ENCODE results near the gene CHPF.

The CHPF gene

DNA sequence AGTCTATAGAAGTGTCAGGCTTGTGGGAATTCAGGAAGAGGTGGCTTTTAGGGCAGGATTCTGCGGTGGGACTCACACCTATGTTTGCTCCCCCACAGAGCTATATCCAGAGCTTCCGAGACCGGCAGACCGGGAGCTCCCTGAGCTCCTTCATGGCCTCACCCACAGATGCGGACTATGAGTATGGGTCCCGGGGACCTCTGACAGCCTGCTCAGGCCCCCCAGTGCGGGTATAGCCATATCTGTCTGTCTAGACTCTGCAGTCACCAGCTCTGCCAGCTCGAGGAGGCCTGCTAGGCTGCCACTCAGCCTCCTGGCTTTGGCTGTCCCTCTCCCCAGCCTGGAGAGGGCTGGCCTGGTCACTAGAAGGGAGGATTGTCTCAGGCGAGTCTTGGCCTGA lies 6.0 kb upstream of the CHPF start:
- no peak for DNase-seq

DNA sequence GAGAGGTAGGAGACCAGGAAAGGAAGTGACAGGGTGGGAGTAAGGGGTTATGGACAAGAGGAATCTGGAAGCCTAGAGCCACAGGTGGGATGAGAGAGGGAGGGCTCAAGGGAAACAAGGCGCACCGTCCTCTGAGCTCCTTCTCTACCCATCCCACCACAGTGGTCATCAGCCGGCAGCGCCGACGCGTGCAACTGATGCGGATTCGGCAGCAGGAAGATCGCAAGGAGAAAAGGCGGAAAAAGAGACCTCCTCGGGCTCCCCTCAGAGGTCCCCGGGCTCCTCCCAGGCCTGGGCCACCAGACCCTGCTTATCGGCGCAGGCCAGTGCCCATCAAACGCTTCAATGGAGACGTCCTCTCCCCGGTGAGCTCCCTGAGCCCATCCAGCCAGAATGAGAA lies 5.4 kb upstream of the CHPF start:
- DNase-seq: no peak

DNA sequence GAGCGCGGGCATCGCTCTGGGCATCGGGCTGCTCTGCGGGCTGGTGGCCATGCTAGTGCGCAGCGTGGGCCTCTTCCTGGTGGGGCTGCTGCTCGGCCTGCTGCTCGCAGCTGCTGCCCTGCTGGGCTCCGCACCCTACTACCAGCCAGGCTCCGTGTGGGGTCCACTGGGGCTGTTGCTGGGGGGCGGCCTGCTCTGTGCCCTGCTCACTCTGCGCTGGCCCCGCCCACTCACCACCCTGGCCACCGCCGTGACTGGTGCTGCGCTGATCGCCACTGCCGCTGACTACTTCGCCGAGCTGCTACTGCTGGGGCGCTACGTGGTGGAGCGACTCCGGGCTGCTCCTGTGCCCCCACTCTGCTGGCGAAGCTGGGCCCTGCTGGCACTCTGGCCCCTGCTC lies 4.0 kb upstream of the CHPF start:
- no peak for DNase-seq

DNA sequence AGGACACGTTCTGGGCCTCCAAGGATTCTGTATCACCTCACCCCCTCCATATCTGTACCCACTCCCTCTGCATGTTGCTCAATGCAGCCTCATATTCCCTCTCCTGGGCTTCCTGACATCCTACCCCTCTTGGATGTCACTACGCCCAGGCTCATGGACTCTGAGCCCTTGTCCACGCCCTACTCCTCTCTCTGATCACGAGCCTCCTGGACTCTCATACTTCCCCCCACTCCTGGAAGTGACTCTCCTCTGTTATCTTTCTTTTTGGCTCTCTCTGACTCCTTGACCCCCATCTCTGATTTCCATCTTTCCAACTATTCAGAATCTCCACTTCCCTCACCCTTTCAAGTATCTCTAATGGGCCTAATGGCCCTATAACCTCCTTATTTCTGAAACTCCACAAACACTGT lies 2.3 kb upstream of the CHPF start:
- DNase-seq: no peak

DNA sequence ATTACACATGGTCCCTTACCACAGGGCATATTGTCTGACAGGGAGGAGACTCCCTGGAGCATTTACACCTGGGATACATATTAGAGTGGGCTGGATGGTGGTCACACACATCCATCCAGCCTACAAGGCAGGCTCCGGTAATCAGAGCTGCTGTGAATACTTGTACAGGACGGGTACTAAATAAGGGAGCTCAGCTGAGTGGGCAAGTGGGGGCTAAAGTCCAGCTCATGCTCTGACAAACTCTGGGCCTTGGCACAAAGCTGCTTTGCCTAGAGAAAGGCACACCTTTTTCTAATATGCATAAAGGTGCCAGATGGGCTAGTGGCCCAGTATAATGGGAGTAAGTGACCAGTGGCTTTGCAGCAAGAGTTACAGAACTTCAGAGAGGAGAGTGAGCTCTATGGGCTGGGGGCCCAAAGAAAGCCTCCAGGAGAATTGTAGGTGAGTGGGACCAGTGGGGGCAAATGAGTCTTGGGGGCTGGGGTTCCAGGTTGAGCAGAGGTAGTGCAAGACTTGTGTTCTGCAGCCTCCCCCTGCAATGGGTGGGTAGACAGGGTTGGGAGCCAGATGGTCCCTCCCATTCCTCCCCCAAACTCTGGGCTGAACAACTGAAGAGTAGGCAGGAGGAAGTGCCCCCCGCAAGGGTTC lies 1.8 kb upstream of the CHPF start:
- no peak for DNase-seq

DNA sequence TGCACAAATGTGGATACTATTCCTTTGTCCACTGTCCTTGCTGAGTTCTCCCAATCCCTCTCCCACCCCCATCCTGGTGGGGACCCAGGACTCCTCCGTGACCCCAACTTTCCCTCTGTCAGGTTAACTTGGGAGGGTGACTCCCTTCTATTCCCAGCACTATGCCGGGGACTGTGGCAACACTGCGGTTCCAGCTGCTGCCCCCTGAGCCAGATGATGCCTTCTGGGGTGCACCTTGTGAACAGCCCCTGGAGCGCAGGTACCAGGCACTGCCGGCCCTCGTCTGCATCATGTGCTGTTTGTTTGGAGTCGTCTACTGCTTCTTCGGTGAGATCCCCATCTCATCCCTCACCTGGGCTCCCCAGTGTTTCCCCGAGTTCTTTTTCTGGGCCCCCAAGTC lies 958 bp upstream of the CHPF start:
- no peak for DNase-seq

DNA sequence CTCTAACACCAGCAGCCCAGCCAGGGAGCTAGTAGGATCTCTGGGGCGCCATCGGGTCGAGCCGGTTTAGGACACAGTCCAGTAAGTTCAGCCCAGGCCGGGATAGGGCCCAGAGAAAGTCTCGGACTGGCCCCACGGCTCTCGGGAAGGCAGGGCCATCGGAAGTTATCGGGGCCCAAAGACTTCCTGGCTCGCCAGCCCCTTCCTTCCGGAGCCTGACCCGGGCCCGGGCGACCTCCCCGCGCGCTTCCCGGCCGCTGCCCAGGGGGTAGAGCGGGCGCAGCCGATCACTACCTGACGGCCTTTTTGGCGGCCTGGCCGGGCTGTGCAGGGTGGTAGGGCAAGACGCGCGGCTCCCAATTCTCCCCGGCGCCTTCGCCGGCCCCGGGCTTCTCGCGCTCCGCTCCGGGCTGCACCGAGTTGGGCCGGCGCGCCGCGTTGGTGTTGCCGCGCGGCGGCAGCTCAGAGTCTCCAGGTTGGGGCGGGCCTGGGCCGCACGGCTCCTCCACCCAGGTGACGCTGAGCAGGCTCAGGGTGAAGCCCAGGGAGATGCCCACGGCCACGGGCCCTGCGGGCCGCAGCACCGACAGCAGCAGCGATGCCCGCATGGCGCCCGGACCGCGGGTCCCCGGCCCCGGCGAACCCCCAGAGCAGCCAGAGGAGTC lies 546 bp downstream of the CHPF start:
- DNase-seq: no peak

DNA sequence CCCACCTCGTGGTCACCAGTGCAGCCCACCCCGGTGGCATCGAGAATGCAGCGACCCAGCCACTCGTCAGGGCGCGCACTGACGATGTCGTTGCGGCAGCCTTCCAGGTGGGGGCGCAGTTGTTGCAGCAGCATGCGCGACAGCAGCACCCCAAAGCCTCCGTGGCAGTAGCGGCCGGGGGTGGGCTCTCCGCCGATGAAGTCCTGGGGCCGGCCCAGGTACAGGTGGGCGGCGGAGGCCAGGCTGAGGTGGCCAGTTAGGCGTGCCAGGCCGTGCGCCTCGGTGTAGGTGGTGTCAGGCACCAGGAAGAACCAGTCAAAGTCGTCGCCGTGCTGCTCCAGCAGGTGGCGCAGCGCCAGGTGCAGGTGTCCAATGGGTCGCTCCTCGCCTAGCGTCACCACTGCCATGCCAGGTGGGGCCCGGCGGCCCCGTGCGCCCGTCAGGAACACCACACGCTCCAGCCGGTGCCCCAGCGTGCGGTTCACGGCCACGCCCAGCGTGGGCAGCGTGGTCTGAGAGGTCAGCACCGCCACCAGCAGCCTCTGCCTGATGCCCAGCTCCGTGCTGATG lies 1.9 kb downstream of the CHPF start:
- peak; percentile 93 for DNase-seq

DNA sequence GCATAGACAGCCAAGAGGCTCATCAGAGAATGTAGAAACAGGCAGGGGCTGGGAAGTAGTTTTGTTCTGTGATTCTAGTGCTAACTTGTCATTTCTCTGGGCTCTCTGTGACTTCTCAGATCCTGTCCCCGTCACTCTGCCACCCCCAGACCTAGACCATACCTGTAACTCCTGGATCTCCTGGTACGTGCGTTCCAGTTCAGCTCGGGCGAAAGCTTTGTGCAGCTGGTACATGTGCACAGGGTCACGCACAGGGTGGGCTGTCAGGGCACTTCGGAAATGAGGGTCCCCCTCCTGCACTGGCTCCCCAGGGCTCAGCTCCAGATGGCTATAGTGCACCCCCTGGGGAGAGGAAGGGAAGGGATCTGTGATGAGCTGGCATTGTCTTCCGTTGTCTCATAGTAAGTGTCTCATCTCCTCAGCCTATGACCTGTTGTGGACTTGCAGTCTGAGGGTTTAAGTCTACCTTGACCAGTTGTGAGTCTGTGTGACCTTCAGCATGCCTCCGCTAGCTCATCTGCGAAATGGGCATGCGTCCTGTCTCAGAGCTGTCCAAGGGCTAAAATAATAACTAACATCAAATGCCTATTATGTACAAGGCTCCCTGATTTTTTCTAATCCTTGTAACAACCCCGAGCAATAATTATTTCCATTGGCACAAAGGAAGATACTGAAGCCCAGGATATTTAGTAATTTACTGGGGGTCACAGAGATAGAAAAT lies 2.7 kb downstream of the CHPF start:
- DNase-seq: no peak

DNA sequence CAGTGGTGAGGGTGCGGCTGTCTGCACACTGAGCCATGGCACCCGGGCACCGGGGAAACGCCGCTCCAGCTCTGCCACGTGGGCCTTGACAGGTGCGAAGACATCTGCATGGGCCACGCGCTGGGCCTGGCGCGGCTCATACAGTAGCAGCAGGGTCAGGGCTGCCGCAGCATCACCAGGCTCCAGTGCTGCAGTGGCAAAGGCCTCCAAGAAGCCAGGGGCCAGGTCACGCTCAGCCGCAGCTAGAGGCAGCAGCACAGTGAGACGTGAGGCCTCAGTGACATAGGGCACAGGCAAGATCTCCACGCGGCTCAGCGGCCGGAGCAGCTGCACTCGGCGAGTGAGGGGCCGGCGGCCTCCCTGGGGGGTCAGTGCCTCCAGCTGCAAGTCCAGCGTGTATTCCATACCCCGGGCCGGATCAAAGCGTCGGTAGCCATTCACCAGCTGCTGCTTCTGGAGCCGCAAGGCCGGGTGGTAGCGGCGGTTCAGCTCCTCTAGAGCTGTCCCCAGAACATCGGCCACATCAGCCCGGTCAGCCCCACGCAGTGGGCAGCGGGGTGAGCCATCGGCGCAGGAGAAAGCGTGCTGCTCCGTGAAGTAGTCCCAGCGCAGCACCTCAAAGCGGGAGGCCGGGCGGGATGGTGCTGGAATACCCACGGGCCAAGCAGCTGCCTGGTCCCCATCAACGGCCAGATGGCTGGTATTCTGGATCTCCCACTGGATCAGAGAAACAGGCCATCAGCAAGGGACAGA lies 3.5 kb downstream of the CHPF start:
- no peak for DNase-seq

DNA sequence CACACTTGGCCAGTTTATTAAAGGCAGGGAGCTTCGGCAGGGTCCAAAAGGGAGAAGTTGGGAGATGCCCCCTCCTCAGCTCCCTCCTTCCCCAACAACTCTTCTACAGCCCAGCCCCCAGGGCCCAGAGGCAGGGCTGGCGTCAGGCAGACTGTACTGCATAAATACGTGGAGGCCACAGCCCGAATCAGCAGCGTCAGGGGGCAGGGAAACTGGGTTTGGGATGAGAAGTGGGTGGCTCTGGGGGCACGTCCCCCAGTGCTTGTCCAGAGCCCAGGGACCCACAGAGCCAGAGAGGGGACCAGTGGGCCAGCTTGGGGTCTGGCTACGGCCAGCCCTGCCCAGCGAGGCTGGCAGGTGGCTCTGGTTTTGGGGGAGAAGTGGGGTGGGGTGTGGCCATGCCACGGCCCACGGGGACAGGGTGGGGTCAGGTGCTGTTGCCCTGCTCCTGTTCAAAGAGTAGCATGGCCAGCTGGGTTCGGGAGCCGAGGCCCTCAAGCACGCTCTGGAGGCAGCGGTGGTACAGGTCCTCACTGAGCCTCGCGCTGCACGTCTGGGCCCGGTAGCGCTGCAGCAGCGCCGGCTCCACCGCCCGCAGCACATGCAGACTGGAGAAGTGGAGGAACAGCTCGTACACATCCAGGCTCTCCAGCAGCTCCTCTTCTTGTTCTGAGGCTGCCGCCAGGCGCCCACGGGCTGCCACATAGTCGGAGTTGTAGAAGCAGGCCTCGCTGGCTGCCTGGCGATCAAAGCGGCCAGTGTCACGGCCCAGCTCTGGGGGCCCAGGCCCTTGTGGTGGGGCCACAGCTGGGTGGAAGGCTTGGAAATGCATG lies 4.4 kb downstream of the CHPF start:
- no peak for DNase-seq

DNA sequence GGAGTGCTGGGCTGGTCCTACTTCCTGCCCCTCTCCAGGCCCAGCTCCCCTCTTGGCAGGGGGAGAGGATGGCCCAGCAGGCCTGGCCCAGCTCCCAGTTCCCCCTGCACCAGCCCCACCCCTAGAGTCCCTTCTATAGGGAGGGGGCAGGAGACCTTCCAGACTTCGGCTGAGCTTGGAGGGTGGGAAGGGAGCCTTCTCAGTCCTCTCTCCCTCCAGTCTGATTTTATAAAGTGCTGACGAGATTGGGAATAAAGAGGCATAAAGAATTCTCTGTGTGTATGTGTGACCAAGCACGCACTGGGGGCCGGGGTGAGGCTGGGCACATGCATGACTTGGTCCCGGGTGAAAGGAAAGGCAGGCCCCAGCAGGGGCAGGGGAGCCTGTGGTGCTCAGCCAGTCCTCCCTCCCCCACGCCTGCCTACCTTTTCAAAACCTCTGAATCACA lies 5.1 kb downstream of the CHPF start:
- DNase-seq: no peak

DNA sequence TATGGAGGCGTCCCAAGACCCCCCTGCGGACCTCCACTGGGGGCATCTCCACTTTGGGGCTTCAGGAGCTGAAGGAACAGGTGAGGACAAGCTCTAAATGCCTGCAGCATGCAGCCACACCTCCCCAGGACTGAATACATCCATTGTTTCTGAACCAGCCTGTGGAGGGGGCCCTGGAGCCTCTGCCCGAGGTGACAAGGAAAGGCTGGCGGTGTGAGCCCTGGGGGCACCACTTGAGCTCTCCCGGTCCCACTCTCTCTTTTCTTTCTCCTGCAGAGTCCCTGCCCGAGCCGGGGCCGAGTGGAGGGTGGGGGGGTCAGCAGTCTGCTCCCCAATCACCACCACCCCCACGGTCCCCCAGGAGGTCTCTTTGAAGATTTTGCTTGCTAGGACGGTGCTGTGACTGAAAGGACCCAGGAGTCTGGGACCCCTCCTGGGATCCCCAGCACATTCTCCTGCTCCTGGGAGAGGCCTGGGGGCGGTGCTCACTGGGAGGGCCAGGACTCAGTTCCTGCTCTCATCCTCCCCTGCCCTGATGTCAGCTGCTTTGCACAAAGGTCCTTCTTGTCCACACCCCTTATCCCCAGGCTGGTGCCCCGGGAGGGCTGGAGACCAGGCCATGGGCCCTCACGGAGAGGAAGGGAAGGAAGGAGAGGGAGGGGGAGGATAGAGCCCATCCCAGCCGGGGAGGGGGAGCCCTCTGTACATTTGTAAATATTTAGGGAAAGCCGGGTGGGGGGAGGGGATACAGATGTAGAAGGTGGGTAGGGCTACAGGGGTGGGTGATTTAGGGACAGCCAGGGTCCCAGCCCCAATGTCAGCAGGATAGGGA lies 5.7 kb downstream of the CHPF start:
- DNase-seq: no peak

DNA sequence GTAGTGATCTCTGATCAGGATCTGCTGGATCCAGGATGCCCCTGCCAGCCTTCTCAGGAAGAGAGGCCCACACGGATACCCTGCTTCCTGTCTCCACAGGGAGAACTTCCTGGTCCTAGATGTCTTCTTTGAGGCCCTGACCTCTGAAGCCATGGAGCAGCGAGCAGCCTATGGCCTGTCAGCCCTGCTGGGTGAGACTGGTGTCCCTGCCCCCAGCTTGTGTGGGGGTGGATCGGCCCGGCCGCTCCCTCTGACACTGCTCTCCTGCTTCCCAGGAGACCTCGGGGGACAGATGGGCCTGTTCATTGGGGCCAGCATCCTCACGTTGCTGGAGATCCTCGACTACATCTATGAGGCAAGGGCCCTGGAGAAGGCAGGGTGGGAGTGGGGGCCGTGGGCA lies 6.6 kb downstream of the CHPF start:
- DNase-seq: no peak

DNA sequence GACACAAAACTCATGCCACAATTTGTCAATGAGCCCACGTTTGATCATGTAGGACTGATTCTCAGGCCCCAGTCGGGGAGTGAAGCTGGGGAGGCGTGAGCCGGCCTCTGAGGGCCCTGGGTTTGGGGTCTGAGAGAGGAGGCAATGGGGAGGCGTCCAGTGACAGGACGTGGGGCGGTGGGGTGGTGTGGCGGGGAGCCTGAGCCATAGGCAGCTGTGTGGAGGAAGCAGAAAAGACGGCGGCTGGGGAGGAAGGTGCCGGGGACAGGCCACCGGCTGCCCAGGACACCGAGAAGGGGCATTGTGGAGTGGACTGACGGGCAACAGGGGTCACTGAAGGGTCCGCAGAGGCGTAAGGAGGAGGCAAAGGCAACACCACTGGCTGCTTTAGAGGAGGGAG lies 7.2 kb downstream of the CHPF start:
- no peak for DNase-seq

DNA sequence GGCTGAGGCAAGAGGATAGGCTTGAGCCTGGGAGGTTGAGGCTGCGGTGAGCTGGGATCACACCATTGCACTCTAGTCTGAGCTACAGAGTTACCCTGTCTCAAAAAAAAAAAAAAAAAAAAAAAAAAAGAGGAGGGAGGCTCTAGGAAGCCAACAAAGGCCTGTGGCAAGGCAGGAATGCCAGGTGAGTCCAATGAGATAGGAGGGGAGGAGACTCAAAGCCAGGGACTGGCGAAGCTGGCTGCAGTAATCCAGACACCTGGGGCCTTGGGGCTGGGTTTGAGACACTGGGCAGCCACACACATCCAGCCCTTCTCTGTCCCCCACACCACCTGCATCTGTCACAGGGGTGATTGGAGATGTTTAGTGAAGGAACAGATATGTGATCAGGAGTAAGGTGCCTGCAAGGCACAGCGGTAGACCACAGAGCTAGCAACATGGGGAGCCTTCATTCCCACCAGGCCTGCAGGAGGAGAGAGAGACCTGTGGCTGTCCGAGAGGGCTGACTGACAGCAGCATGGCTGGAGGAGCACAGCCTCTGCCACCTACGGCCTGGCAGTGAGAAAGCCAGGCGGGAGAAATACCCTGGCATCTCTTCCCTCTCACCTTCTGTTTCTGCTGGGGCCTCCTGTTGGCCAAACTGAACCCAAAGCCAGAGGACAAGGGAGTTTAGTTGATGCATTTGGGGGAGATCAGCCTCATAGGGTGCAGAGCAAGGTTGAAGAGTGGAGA lies 9.5 kb downstream of the CHPF start:
- no peak for DNase-seq

DNA sequence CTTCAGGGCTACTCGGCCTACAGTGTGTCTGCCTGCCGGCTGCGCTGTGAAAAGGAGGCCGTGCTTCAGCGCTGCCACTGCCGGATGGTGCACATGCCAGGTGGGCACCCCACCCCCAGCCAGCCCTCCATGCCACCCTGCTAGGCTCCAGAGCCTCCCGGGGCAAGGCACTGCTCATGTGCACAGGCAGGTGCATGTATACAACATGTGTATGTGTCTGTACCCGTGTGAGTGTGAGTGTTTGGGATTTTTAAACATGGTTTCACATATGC lies 11.3 kb downstream of the CHPF start:
- no peak for DNase-seq

DNA sequence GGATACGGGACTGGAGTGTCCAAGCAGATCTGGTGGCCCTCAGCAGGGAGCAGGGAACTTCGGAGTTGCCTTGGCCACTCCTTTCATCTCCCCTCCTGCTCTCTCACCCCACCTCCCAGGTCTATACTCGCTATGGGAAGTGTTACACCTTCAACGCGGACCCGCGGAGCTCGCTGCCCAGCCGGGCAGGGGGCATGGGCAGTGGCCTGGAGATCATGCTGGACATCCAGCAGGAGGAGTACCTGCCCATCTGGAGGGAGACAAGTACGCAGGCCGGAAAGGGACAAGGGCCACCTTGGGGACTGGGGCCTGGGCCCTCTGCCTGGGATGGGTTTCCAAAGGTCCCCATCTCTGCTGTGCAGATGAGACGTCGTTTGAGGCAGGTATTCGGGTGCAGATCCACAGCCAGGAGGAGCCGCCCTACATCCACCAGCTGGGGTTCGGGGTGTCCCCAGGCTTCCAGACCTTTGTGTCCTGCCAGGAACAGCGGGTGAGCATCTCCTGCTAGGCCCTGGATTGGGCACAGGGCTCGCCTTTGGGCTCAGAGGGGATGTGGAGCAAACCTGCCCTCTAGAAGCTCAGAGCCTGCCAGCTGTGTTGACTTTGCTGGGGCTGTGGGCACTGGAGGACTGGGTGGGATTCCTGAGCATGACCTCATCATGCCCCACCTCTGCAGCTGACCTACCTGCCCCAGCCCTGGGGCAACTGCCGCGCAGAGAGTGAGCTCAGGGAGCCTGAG lies 11.8 kb downstream of the CHPF start:
- DNase-seq: no peak

DNA sequence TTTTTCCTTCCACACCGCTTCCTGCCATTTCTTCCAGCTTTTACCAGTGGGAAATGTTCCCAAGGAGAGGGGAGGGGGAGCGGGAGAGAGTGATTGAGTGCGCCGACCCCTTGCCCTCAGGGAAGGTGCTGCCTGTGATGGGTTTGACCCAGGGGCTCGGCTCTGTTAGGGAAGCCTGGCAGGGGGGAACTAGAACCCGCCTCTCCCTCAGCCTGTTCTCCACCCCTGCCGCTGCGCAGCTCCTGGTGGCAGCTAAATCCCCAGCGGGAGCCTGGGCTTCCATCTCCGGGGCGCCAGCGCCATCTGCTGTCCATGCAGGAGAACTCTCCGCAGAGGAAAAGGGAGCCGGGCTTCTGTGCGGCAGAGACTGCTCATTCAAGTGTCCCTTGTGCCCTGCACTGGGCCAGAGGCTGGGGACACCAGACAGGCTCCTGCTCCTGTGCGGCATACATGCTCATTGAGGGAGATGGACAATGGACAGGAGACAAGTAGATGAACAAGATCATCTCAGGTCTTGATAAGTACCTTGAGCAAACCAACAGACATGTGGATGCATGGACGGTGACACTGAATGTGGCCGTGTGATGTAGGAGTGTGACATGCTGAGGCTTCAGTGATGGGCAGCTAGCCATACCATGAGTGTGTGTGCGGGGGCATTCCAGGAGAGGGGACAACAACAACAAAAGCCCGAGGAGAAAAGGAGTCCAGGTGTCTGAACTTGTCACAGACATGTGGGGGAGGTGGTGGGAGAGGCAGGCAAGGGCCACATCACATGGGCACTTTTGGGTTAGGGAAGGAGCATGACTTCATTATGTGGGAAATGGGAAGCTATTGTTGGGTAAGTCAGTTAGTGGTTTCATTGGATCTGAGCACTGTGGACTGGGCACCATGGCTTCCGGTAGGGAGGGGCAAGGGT lies 13.3 kb downstream of the CHPF start:
- peak; percentile 92 for DNase-seq
